Liver (tissue), 3 donors: Measurements from ENCODE around the gene ODF2.

Experiments used
- FOXA1 ChIP-seq: IDR thresholded peaks from 2 replicates; pipeline ENCODE4 v1.6.1; 2016; ENCODE audit warnings: antibody characterized with exemption
- GABPA ChIP-seq, 2 donors: IDR thresholded peaks in 1 of 2; conservative IDR thresholded peaks in 1 of 2; 2 replicates each; pipeline ENCODE4 v1.6.1; 2016; ENCODE audit warnings: antibody characterized with exemption in 2 of 2, mild to moderate bottlenecking in 1 of 2, moderate library complexity in 1 of 2
- TAF1 ChIP-seq: conservative IDR thresholded peaks from 2 replicates; pipeline ENCODE4 v1.6.1; 2016; ENCODE audit warnings: antibody characterized with exemption, mild to moderate bottlenecking
- TF ChIP-seq, protein P1 (sequence below): fragments of 150-350 bp; IDR thresholded peaks from 2 replicates; pipeline ENCODE4 v1.5.1; 2017; ENCODE audit warnings: improper control_type of control experiment, low read depth, low read length; ENCODE audit not compliant: missing input control
- donor health status: healthy.
- donor health status: healthy.

DNA sequence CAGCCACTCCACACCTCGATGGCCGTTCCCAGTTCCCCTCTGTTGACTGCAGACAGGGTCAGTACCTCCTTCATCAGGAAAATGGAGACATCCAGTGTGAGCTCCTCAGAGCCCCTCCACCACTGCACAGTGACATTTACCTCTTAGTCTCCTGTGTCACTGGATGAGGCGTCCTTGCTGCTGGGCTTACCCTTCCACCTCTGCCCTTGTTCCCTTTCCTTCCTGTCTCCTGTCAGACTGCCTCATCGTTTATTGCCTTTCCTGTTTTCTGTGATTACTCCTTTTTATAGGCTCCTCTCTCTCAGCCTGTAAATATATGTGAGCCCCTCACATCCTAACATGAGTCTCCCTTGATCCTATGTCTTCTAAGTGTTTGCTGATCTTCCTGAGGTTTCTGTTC lies 73.4 kb downstream of the ODF2 start:
- TF ChIP-seq TAF1 (no peak), FOXA1 (no peak), GABPA (IDR thresholded peaks at IDR 0.05 in 1 of 2, conservative IDR thresholded peaks at IDR 0.05 in 1 of 2) (no peak)
- TF ChIP-seq, protein P1, sequence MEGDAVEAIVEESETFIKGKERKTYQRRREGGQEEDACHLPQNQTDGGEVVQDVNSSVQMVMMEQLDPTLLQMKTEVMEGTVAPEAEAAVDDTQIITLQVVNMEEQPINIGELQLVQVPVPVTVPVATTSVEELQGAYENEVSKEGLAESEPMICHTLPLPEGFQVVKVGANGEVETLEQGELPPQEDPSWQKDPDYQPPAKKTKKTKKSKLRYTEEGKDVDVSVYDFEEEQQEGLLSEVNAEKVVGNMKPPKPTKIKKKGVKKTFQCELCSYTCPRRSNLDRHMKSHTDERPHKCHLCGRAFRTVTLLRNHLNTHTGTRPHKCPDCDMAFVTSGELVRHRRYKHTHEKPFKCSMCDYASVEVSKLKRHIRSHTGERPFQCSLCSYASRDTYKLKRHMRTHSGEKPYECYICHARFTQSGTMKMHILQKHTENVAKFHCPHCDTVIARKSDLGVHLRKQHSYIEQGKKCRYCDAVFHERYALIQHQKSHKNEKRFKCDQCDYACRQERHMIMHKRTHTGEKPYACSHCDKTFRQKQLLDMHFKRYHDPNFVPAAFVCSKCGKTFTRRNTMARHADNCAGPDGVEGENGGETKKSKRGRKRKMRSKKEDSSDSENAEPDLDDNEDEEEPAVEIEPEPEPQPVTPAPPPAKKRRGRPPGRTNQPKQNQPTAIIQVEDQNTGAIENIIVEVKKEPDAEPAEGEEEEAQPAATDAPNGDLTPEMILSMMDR, result no peak
